ENCODE measurements around the gene A3GALT2. TPM values are rescaled to one million over a fixed set of nuclear protein-coding genes. Genes with fewer than 3 reads are reported as not detected.

Gene A3GALT2
- total RNA-seq (2021) = not detected in 2 replicates
- long read RNA-seq = 0 reads

GRCh38 chr1:33320619-33321165 is at the start of gene A3GALT2:
TSS of gene A3GALT2 (minus strand) at chr1:33321098. CDS start at chr1:33321098, 0 bp downstream.
- H3K4me2 ChIP-seq (ENCODE audit: insufficient read depth, insufficient read length, low read length) = no peak within 1 kb of the TSS
- H3K9me3 ChIP-seq (ENCODE audit: control insufficient read depth, low read depth, low read length) = no peaks in the 10 kb centered on the region
- Mint-ChIP-seq H3K9me3 (no peaks in the 10 kb centered on the region), H3K27me3 (ENCODE audit: low read depth) (peaks cover 21% of the 10 kb centered on the region), H3K27ac (peak within 1 kb of the TSS in 1 of 3 experiments; percentile 13; a peak in 1 of 7 replicates), H3K36me3 (ENCODE audit: insufficient read depth in 1 of 3, low read depth in 3 of 3) (peaks cover 0 to 11% (median 0%) of the 10 kb centered on the region in 3 experiments; a peak in 4 of 7 replicates), H3K4me3 (no peak within 1 kb of the TSS), H3K4me1 (peaks cover 5 to 18% of the 10 kb centered on the region in 2 experiments)
- H2BK20ac ChIP-seq (ENCODE audit: low read depth, low read length, poor library complexity, severe bottlenecking) = no peak within 1 kb of the TSS
- WGBS (ENCODE audit: extremely low coverage, insufficient read length, low lambda C conversion rate) = no CpG with 5 or more reads among the region's 8 CpGs
- H2BK5ac ChIP-seq (ENCODE audit: insufficient read length, low read length) = no peak within 1 kb of the TSS
- no peak within 1 kb of the TSS for H2BK15ac ChIP-seq (ENCODE audit: low read depth, low read length)
- H3K14ac ChIP-seq (ENCODE audit: insufficient read depth, low read length) = no peak within 1 kb of the TSS; the same call in 1 of the 2 replicates
- H3T11ph ChIP-seq (ENCODE audit: low read length) = no peak within 1 kb of the TSS
- H4K8ac ChIP-seq (replicated peaks; ENCODE audit: insufficient read length, low read depth, low read length) = no peak within 1 kb of the TSS
- no peaks in the 10 kb centered on the region for H3K4me1 ChIP-seq (ENCODE audit: insufficient read depth, low read length)
- H3K79me2 ChIP-seq (ENCODE audit: insufficient read depth, low read length) = no peaks in the 10 kb centered on the region
- no peak within 1 kb of the TSS for H3K4ac ChIP-seq (ENCODE audit: low read depth, low read length)
- H4K91ac ChIP-seq (ENCODE audit: insufficient read length, low read depth, low read length) = no peak within 1 kb of the TSS
- H2BK120ac ChIP-seq (ENCODE audit: low read depth, low read length, poor library complexity, severe bottlenecking) = no peak within 1 kb of the TSS
- no peak within 1 kb of the TSS for H4K5ac ChIP-seq (ENCODE audit: insufficient read length, low read depth, low read length)
- no peak within 1 kb of the TSS for H3K56ac ChIP-seq (ENCODE audit: insufficient read length, low read depth, low read length)
- H2BK12ac ChIP-seq (ENCODE audit: insufficient read length, low read depth, low read length) = no peak within 1 kb of the TSS
- DNase-seq = no peak
- no peak within 1 kb of the TSS for H2AK5ac ChIP-seq (ENCODE audit: insufficient read length, low read length)
- no peaks in the 10 kb centered on the region for H4K20me1 ChIP-seq (ENCODE audit: control insufficient read depth, insufficient read depth, insufficient read length)
- no peak within 1 kb of the TSS for H3K23ac ChIP-seq (ENCODE audit: insufficient read length, low read depth, low read length)
- no peak within 1 kb of the TSS for H3K27ac ChIP-seq (ENCODE audit: insufficient read length, low read depth, low read length)
- no peak within 1 kb of the TSS for H3K9ac ChIP-seq (ENCODE audit: extremely low read depth, insufficient read length, low read length)
- no peak within 1 kb of the TSS for H3K18ac ChIP-seq (ENCODE audit: insufficient read length, low read depth, low read length)
- TF ChIP-seq CTCF (conservative IDR thresholded peaks at IDR 0.05) = no peak
- no peaks in the 10 kb centered on the region for H3K79me1 ChIP-seq (ENCODE audit: insufficient read depth, low read depth, low read length, poor library complexity, severe bottlenecking)
- no peaks in the 10 kb centered on the region for H3K27me3 ChIP-seq (ENCODE audit: insufficient read depth, low read length)
- H2AFZ ChIP-seq (ENCODE audit: low read length) = no peak within 1 kb of the TSS
- H3K23me2 ChIP-seq (ENCODE audit: insufficient read length, low read depth, low read length, poor library complexity, severe bottlenecking) = no peaks in the 10 kb centered on the region

Data from H9 (cell line).